KOPT-K1 (cell line): ENCODE data around the gene NNAT.

ENCODE experiments used
- H3K27ac ChIP-seq: fragments of 200-600 bp; sonication (generic); 2 replicates; pipeline ENCODE4 v1.5.1; 2016; ENCODE audit warnings: antibody characterized with exemption, mild to moderate bottlenecking, low read depth, low read length; ENCODE audit not compliant: poor library complexity, severe bottlenecking
- H3K36me3 ChIP-seq: fragments of 200-600 bp; sonication (generic); 2 replicates; pipeline ENCODE4 v1.5.1; 2017; ENCODE audit warnings: antibody characterized with exemption, mild to moderate bottlenecking, low read length, moderate library complexity; ENCODE audit not compliant: insufficient read depth
- H3K9me3 ChIP-seq: fragments of 200-600 bp; sonication (generic); 2 replicates; pipeline ENCODE4 v1.5.1; 2017; ENCODE audit warnings: antibody characterized with exemption, low read length, mild to moderate bottlenecking; ENCODE audit not compliant: insufficient read depth, poor library complexity, severe bottlenecking

NNAT gene

DNA sequence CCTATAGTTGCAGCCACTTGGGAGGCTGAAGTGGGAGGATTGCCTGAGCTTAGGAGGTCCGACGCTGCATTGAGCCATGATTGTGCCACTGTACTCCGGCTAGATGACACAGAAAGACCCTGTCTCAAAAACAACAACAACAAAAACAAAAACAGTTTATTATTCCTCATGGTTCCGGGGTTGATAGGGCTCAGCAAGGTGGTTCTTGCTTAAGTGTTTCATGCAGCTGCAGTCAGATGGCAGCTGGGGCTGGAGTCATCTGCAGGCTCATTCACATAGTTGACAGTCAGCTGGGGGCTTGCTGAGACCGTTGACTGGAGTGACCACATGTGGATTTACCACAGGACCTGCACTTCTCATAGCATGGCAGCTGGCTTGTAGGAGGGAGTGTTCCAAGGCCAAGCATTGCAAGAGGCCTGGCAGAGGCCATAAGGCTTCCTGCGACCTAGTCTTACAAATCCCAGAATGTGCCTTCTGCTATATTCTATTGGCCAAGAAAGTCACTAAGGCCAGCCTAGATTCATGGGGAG, 28.9 kb upstream of the NNAT start:
- H3K9me3 ChIP-seq: no peaks in the 10 kb centered on the region
- no peaks in the 10 kb centered on the region for H3K36me3 ChIP-seq
- H3K27ac ChIP-seq: no peak overlapping the region

DNA sequence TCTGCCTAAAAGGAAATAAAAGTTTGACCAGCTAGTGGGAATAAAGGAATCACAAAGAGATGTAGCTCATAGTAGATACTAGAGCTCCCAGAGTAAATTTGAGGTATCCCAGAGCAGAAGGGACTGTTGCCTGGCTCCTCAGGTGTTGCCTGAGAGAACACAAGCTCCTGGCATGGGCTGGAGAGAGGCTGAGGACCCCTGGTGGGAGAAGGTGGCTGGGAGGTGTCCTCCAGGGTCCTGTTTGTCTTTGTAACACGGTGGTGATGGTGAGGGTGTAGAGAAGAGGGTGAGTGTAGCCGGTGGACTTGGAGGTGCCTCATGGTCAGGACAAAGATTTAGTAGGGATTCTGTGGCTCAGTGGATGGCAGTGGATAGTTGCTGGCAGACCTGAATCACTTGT, 28.1 kb upstream of the NNAT start:
- no peak overlapping the region for H3K27ac ChIP-seq
- no peaks in the 10 kb centered on the region for H3K9me3 ChIP-seq
- no peaks in the 10 kb centered on the region for H3K36me3 ChIP-seq

DNA sequence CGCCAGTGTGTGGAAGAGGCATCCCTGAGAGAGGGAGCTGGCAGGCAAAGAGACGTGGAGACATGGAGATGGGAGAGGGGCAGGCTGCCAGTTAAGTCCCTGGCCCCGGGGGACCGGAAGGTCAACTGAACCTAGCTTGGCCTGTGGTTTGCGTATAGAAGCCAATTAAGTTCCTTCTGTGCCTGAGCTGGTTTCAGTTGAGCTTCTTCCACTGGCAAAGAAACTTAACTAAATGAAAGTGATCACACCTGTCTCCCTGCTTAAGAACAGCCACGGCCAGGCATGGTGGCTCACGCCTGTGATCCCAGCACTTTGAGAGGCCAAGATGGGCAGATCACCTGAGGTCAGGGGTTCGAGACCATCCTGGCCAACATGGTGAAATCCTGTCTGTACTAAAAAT, 26.7 kb upstream of the NNAT start:
- no peaks in the 10 kb centered on the region for H3K9me3 ChIP-seq
- H3K36me3 ChIP-seq: no peaks in the 10 kb centered on the region
- no peak overlapping the region for H3K27ac ChIP-seq

DNA sequence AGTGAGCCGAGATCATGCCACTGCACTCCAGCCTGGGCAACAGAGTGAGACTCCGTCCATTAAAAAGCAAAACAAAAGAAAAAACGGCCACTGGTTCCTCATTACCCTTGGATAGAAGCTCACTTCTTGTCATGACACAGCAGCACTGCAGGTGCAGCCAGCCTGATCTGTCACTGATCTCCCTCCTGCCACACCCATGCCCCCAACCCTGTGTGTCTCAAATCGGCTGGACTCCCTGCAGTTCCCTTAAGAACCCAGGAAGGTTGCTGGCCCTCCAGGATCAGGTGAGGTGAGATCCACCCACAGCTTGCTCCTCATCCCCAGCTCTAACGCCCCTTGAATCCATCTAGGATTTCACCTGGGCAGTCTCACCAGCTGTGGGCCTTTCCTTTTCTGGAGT, 26.3 kb upstream of the NNAT start:
- Histone ChIP-seq H3K36me3 (no peaks in the 10 kb centered on the region), H3K9me3 (no peaks in the 10 kb centered on the region), H3K27ac (no peak overlapping the region)

DNA sequence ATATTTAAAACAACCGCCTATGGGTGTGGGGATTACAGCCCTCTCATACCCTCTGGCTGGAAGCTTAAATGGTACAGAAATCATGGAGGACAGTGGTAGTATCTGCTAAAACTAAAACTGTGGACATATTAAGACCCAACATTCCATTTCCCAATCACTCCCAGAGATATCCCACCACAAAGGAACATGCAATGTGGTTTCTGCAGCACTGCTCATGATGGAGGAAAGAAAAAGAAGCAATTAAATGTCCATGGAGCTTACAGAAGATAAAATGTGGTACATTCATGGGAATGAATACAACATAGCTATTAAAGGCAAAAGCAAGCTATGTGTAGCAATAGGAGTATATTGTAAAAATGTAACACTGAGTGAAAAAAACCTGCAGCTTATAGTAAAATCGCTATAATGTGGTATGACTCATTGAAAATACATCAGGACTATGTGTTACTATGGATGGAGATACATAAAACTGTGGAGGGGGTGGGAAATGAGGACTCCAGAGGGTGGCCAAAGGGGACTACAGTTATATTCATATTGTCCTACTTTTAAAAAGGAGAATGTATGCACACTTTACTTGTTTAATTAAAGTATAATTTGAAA, 22.9 kb upstream of the NNAT start:
- Histone ChIP-seq H3K36me3 (no peaks in the 10 kb centered on the region), H3K27ac (no peak overlapping the region), H3K9me3 (no peaks in the 10 kb centered on the region)

DNA sequence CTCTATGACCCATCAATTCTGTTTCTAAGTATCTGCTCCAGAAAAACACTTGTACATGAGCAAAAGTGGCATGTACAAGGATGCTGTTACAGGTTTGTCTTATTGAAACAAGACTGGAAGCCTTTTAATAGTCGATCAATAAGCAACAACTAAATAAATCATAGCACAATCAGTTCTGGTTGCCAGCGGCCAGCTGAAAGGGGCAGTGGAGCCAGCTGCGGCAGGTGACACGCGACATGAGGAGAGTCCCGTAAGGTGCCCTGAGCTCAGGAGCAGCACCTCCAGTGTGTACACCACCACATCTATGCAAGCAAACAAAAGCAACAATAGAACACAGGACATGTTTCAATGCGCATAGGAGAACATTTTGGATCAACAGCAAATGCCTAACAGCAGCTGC, 20.7 kb upstream of the NNAT start:
- Histone ChIP-seq H3K9me3 (no peaks in the 10 kb centered on the region), H3K36me3 (no peaks in the 10 kb centered on the region), H3K27ac (no peak overlapping the region)

DNA sequence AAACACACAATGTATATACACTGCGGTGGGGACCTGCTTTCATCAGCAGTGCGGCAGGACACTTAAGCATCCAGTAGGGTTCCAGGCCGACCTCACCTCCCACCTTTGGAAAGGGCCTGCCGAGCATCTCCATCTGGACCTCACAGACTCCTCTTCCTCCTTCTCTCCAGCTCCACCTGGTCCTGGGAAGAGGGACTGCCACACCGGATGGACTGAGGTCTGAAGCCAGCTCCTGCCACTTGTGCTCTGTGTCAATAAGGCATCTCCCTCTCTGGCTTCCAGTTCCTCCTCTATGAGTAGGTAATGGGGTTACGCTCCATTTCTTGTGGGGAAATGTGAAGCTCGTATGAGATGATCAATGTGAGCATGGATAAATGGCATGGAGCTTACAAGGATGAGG, 19.1 kb upstream of the NNAT start:
- Histone ChIP-seq H3K27ac (no peak overlapping the region), H3K36me3 (no peaks in the 10 kb centered on the region), H3K9me3 (no peaks in the 10 kb centered on the region)

DNA sequence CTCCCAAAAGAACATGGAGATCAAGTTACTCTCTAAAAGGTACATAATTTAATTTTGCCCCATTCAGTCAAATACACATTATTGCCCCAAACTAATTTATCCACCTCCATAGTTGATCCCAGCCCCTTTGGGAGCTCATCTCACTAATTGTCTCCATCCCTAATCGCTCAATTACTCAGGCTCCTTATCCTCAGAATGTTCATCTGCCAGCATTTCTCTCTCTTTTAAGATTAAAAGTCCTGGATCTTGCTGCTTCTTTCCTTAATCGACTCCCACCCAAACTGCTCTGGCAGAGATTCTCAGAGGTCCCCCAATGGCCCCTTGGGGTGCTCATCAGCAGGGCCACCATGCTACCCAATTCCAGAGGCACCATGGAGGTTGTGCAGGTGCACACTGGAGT, 18.4 kb upstream of the NNAT start:
- no peaks in the 10 kb centered on the region for H3K9me3 ChIP-seq
- H3K27ac ChIP-seq: no peak overlapping the region
- H3K36me3 ChIP-seq: no peaks in the 10 kb centered on the region

DNA sequence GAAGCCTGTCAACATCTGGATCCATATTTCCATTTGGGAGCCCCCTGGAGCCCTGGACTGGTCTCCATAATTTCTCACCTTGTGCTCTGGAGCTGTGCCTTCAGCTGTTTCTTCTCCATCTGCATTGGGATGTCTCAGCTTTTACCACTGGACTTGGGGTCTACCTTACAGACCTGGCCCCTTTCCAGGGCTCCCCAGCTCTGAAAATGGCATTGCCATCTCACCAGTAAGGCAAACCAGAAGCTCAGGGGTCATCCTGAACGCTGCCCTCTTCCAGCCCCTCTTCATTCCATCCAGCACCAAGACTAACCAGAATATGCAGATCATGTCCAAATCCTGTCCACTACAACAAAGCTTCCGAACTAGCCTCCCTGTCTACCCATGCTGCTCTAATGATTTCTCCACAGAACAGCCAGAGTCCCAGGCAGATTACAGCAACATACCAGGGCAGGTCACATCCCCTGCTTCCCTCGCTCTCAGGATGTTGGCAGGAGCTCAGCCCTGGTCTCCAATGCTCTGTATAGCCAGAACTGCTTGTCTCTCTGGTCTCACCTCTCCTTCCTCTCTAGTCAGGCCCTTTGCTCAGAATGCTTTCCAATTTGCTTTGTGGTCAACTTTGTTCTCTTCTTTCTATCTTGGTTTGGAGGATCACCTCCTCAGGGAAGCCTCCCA, 17.7 kb upstream of the NNAT start:
- no peaks in the 10 kb centered on the region; the same call in 1 of the 2 replicates for H3K36me3 ChIP-seq
- H3K27ac ChIP-seq: no peak overlapping the region
- H3K9me3 ChIP-seq: no peaks in the 10 kb centered on the region

DNA sequence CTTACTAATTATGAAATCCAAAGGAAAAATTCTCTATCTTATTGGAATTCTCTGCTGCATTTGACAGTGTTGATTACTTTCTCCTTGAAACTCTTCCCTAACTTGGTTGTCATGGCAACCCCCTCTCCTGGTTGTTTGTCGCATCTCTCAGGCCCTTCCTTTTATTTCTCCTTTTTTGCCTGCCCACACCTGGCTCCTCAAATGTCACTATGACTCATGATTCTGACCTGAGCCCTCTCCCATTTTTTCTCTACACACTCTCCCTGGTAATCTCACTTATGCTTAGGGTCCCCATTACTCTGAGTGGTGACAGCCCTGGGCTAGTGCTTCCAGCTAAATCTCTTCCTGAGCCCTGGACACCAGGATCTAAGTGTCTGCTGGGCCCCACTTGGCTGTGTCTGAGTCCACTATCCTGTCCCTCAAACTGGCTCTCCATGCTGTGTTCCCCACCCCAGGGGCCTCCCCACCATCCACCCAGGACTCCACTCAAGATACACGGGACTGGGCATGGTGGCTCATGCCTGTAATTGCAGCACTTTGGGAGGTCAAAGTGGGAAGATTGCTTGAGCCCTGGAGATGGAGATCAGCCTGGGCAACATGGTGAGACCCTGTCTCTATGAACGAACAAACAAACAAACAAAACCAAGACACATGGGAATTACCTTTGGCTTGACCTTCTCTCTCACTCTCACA, 16.5 kb upstream of the NNAT start:
- no peaks in the 10 kb centered on the region for H3K9me3 ChIP-seq
- peaks cover 4% of the 10 kb centered on the region; the same call in 1 of the 2 replicates for H3K36me3 ChIP-seq
- no peak overlapping the region for H3K27ac ChIP-seq

DNA sequence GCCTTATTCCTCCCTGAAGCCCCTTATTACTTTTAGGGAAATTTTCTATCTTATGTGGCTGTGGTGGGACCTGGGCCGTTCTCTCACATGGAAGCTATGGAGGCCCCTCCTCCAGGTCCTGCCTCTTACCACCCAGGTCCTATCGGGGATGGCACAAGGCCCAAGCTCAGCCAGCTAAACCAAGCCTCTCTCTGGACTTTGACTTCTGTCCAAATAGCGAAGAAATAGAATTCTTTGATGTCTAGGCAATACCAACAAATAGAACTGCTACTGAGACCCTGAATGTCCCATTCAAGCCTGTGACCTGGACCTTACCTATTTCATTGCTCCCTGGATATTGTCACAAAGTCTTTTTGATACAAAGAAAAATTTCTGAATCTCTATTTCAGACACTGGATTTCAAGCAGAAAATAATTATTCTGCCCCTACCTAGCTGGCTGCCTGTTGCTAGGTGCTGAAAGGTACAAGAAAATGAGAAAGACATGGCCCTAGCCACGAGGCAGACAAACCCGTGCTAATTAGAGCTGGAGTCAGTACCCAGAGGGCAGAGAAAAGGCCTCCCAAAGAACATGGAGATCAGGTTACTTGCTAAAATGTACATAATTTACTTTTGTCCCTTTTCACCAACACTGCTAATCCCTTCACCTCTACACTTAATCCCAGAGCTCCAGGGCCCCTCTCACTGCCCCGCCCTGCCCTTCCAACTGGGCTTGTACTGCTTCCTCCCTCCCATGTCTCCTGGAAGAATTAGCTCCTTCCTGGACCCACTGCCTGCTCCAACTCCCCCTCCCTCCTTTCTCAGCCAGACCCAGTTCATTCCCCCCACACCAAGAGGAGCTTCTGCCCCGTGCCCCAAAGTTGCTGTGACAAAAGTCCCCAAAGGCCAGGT, 15.5 kb upstream of the NNAT start:
- H3K36me3 ChIP-seq: peaks cover 4% of the 10 kb centered on the region; the same call in 1 of the 2 replicates
- no peak overlapping the region for H3K27ac ChIP-seq
- H3K9me3 ChIP-seq: no peaks in the 10 kb centered on the region

DNA sequence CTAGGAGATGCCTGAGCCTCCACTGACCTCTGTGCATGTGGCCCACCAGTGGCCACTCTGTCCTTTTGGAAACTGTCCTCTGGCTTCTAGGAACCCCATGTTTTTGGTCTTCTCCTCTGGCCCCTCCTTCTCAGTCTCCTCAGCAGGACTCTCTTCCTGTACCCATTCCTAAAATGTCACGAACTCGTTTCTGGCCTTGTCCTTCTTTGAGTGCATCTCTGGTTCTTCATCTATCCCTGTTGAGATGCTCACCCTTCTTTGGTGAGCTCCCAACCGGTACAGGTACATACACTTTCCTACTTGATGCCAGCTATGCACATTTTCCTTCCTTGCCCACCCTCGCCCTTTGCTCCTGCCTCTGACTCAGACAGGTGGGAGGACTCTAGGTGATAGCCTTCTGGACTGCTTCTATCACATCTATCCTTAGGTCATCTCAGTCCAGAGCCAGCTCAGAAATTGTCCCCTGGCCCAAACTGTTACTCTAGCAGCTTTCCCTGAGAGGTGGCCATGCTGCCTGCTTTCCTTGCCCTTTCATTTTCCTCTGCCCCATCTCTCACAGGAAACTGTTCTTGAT, 14.8 kb upstream of the NNAT start:
- H3K9me3 ChIP-seq: no peaks in the 10 kb centered on the region
- peaks cover 4% of the 10 kb centered on the region; the same call in 1 of the 2 replicates for H3K36me3 ChIP-seq
- no peak overlapping the region for H3K27ac ChIP-seq

DNA sequence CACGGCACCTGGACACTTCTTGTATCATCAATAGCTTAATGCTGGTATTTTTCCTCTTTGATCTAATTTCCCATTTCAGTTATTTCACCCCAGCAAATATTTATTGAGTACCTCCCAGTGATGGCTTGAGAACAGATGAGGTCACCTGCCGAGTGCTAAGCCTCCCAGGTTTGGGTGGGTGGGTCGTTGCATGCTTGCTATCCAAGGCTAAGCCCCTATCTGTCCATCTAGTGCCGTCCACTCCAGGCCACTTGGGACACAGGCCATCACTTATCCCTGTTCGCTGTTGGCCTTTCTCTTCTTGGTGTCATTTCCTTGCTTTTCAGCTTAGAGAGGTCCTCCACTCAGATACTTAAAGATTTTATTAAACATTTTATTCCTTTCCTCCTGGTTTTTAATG, 10.8 kb upstream of the NNAT start:
- Histone ChIP-seq H3K9me3 (no peaks in the 10 kb centered on the region), H3K27ac (no peak overlapping the region), H3K36me3 (peaks cover 13% of the 10 kb centered on the region; the same call in 1 of the 2 replicates)

DNA sequence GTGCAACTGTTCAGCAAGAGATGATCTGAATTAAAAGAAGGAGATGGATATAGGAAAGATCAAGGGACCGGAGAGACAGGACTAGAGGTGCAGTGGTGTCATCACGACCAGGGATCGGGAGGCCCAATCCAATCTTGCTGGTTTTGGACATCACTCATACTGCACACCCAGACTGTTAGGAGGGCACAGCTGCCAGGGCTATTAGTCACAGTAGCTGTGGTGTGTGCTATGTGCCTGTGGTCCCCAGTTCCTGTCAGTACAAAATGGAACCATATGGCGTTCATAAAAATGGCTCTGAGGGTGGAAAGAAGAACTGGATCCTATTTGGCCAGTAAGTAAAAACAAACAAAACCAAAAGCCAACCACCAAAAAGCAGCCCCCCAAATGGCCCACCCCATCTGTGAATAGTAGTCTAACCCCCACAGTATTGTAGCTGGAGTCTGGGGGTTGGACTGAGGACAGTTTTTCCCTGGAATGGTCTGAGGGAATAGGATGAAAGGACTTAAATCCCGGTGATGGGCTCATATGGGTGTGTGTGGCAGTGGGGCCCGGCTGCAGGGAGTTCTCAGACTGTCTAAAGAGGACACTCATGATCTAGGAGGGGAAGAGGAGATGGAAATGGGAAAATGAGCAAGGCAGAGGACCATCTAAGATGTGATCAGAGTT, 9.3 kb upstream of the NNAT start:
- Histone ChIP-seq H3K36me3 (peaks cover 21% of the 10 kb centered on the region; the same call in 1 of the 2 replicates), H3K27ac (no peak overlapping the region), H3K9me3 (no peaks in the 10 kb centered on the region)
